ENCODE measurements around the gene TBX21.

GRCh38 chr17:47727704-47728036 lies 5.4 kb upstream of the TBX21 start:
- TF ChIP-seq, protein P1, sequence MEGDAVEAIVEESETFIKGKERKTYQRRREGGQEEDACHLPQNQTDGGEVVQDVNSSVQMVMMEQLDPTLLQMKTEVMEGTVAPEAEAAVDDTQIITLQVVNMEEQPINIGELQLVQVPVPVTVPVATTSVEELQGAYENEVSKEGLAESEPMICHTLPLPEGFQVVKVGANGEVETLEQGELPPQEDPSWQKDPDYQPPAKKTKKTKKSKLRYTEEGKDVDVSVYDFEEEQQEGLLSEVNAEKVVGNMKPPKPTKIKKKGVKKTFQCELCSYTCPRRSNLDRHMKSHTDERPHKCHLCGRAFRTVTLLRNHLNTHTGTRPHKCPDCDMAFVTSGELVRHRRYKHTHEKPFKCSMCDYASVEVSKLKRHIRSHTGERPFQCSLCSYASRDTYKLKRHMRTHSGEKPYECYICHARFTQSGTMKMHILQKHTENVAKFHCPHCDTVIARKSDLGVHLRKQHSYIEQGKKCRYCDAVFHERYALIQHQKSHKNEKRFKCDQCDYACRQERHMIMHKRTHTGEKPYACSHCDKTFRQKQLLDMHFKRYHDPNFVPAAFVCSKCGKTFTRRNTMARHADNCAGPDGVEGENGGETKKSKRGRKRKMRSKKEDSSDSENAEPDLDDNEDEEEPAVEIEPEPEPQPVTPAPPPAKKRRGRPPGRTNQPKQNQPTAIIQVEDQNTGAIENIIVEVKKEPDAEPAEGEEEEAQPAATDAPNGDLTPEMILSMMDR (IDR thresholded peaks at IDR 0.05): no peak
- TF ChIP-seq POLR2AphosphoS5 (IDR thresholded peaks at IDR 0.05) (no peak), POLR2A (IDR thresholded peaks at IDR 0.05) (no peak)

Data from sigmoid colon (tissue), 4 donors.